Keratinocyte (primary cell): ENCODE results near the gene NATD1.

Experiments used
- CTCF ChIP-seq, 3 experiments: IDR thresholded peaks in 1 of 3; conservative IDR thresholded peaks in 1 of 3; optimal IDR thresholded peaks in 1 of 3; 2 replicates in 2 of 3; 3 replicates in 1 of 3; pipeline versions ENCODE3 to v1.5.1; 2011; ENCODE audit warnings: low read length in 3 of 3, mild to moderate bottlenecking in 3 of 3, moderate library complexity in 2 of 3, control low read depth in 1 of 3, inconsistent platforms in 1 of 3; ENCODE audit not compliant: insufficient read depth in 2 of 3; ENCODE audit errors: extremely low read depth in 1 of 3
- EZH2 ChIP-seq: IDR thresholded peaks from one replicate; pipeline ENCODE4 v1.6.1; 2012; ENCODE audit warnings: inconsistent platforms, mild to moderate bottlenecking, low read length, moderate library complexity

- no peak for TF ChIP-seq CTCF (optimal IDR thresholded peaks at IDR 0.05 in 1 of 3, IDR thresholded peaks at IDR 0.05 in 1 of 3, conservative IDR thresholded peaks at IDR 0.05 in 1 of 3; ENCODE audit: extremely low read depth in 1 of 3, insufficient read depth in 2 of 3, low read length in 3 of 3)
- TF ChIP-seq EZH2, result no peak
Observed at GRCh38 chr17:21249086-21249795, 4.0 kb downstream of the NATD1 start.
